Measurements from ENCODE around the gene ATG9A. TPM values are rescaled to one million over a fixed set of nuclear protein-coding genes. Genes with fewer than 3 reads are reported as not detected.

The ATG9A gene
- total and polyA plus RNA-seq, 2 of the 8 experiments (the other 6 are each of a cell fraction or from before 2014, with no cell fraction given), result 43.6 to 66.8 TPM

DNA sequence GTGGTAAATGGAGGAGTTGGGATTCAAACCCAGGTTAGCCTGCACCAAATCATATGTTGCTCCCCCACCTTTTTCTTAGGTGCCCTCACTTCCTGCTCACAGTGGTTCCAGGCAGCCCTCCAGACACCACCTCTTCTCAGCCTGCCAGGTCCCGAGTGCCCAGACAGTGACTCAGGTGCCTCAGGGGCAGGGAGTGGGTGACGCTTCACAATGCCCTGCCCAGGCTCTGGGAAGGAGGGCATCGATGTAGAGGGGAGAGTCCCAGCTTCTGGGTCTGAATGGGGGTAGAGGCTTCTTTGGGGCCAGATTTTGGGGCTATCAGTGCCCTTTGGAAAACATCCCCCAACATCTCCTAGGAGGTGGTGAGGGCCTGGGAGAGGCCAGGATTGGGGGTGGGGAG lies 44.5 kb upstream of the ATG9A start:
- peaks cover 9 to 14% (median 11%) of the 10 kb centered on the region in 4 experiments for H3K4me1 ChIP-seq (replicated peaks in 1 of 4; ENCODE audit: control insufficient read depth in 3 of 4, insufficient read depth in 4 of 4, low read length in 3 of 4)
- DNase-seq (ENCODE audit: low read depth in 1 of 2, low spot score in 2 of 2), result no peak
- no peak overlapping the region for H3K56ac ChIP-seq (replicated peaks; ENCODE audit: insufficient read length, low read depth, low read length)
- H4K5ac ChIP-seq (ENCODE audit: insufficient read length, low read depth, low read length), result no peak overlapping the region
- H3K14ac ChIP-seq (ENCODE audit: insufficient read length), result no peak overlapping the region
- H3K23ac ChIP-seq (ENCODE audit: insufficient read length), result no peak overlapping the region
- no peak overlapping the region for H3K9ac ChIP-seq (replicated peaks in 1 of 4; ENCODE audit: extremely low read depth in 1 of 4, low read depth in 3 of 4, low read length in 3 of 4)
- ChIA-PET CTCF (ENCODE audit: partially characterized antibody) (interaction anchor here (0.8 to 4.4 kb wide), 15 partner anchors 12 to 114 kb away, joined by 3 to 34 read pairs (median 3); partner anchors contain the start of genes GLB1L and STK16), POLR2A (ENCODE audit: partially characterized antibody) (interaction anchor here (0.7 to 1.7 kb wide), 8 partner anchors 11 to 62 kb away, joined by 3 to 8 read pairs (median 4); partner anchors contain the start of genes ABCB6, GLB1L, STK16 and TUBA4A)
- H3K79me1 ChIP-seq (ENCODE audit: low read depth, low read length), result no peaks in the 10 kb centered on the region
- 92% methylated on average over 3 of the region's 3 CpGs; no CpG with 5 or more reads in 1 of the 2 experiments for whole genome bisulfite sequencing, 2 experiments (ENCODE audit: extremely low coverage in 1 of 2, insufficient coverage in 1 of 2, insufficient read length in 1 of 2, insufficient replicate concordance in 2 of 2, low coverage in 1 of 2, low lambda C conversion rate in 2 of 2, missing lambda C conversion rate in 1 of 2)
- no peak overlapping the region for H2BK12ac ChIP-seq (ENCODE audit: low read depth, low read length)
- H2AK5ac ChIP-seq (ENCODE audit: low read depth, low read length), result no peak overlapping the region
- peaks cover 0 to 3% (median 0%) of the 10 kb centered on the region in 4 experiments; a peak in 3 of 7 replicates for H3K27me3 ChIP-seq (replicated peaks in 1 of 4; ENCODE audit: control insufficient read depth in 3 of 4, extremely low read depth in 1 of 4, insufficient read depth in 3 of 4, low read length in 3 of 4)
- no peaks in the 10 kb centered on the region for H3K79me2 ChIP-seq (ENCODE audit: control insufficient read depth in 1 of 2, insufficient read depth in 2 of 2, low read length in 2 of 2)
- H2BK20ac ChIP-seq (ENCODE audit: low read length), result no peak overlapping the region
- no peak overlapping the region for H3K27ac ChIP-seq (ENCODE audit: low read depth, low read length)
- H3K36me3 ChIP-seq (ENCODE audit: control insufficient read depth in 2 of 4, insufficient read depth in 4 of 4, low read length in 3 of 4), result no peaks in the 10 kb centered on the region
- H4K20me1 ChIP-seq (replicated peaks in 1 of 2; ENCODE audit: control insufficient read depth in 1 of 2, insufficient read depth in 2 of 2, low read length in 2 of 2), result no peaks in the 10 kb centered on the region
- no peak overlapping the region for H2BK120ac ChIP-seq (replicated peaks; ENCODE audit: low read depth, low read length)
- H2BK15ac ChIP-seq (ENCODE audit: low read length), result 0 out of 2 replicates have a peak overlapping the region, but pooled peaks have one; percentile 40
- no peak overlapping the region for H3K18ac ChIP-seq (ENCODE audit: extremely low read depth, low read length)
- no peak for FAIRE-seq
- H4K91ac ChIP-seq (replicated peaks; ENCODE audit: insufficient read length, low read length), result no peak overlapping the region
- no peaks in the 10 kb centered on the region for H3K9me3 ChIP-seq (ENCODE audit: insufficient read depth in 2 of 2, low read depth in 1 of 2, low read length in 1 of 2)
- no peak overlapping the region for H3K4me3 ChIP-seq (ENCODE audit: extremely low read depth in 1 of 4, insufficient read depth in 2 of 4, low read depth in 3 of 4, low read length in 4 of 4)
- H2BK5ac ChIP-seq (ENCODE audit: low read depth, low read length), result no peak overlapping the region; the same call in 1 of the 2 replicates
- no peak overlapping the region for H2AFZ ChIP-seq (ENCODE audit: low read length)
- H3K23me2 ChIP-seq (ENCODE audit: low read depth, low read length), result peaks cover 1% of the 10 kb centered on the region; the same call in 1 of the 2 replicates
- no peak overlapping the region for H3K4ac ChIP-seq (replicated peaks; ENCODE audit: insufficient read length, low read depth, low read length)
- H3K4me2 ChIP-seq (ENCODE audit: insufficient read depth in 1 of 2, low read depth in 2 of 2, low read length in 2 of 2), result 0 out of 4 replicates have a peak overlapping the region, but pooled peaks of 1 of the 2 experiments have one; percentile 9
- no peak overlapping the region for H4K8ac ChIP-seq (ENCODE audit: extremely low read depth, insufficient read depth, low read length)
- TF ChIP-seq JUND (IDR thresholded peaks at IDR 0.05; ENCODE audit: low read length) (no peak), MAFK (IDR thresholded peaks at IDR 0.05; ENCODE audit: low read depth, low read length) (no peak), TBP (IDR thresholded peaks at IDR 0.05; ENCODE audit: low read depth, low read length) (no peak)
